OCI-LY1 (cell line): ENCODE measurements around the gene TRAPPC3L.

ENCODE experiments used
- EZH2 ChIP-seq: fragments of 200-600 bp; sonication (generic), shearing (Covaris generic); IDR thresholded peaks from 2 replicates; pipeline ENCODE4 v1.8.0; 2017; ENCODE audit warnings: borderline replicate concordance, mixed run types, mild to moderate bottlenecking, antibody characterized with exemption, low read length, moderate library complexity, mixed read lengths
- TF ChIP-seq, protein P1 (sequence below): fragments of 200-600 bp; sonication (generic), shearing (Covaris generic); IDR thresholded peaks from 2 replicates; pipeline ENCODE4 v1.5.1; 2017; ENCODE audit warnings: mild to moderate bottlenecking, antibody characterized with exemption, low read length, moderate library complexity, mixed read lengths

DNA sequence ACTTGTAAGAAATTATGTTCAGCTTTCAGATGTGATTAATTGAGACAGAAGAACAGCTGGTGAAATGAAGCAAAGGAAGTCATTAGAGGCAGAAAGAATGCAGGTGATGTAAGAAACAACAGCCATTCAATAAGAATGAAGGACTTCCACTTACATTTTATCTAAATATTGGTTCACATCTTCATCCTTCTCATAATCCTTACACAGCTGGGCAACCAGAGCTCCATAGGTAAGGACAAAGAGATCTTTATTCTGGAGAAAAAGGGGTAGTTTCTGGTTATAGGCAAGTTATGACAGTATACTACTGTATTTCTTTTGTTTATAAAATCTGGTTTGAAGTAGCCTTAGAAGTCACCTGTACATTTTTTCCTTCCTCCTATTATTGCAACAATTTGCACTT lies 2.3 kb downstream of the TRAPPC3L start:
- TF ChIP-seq, protein P1, sequence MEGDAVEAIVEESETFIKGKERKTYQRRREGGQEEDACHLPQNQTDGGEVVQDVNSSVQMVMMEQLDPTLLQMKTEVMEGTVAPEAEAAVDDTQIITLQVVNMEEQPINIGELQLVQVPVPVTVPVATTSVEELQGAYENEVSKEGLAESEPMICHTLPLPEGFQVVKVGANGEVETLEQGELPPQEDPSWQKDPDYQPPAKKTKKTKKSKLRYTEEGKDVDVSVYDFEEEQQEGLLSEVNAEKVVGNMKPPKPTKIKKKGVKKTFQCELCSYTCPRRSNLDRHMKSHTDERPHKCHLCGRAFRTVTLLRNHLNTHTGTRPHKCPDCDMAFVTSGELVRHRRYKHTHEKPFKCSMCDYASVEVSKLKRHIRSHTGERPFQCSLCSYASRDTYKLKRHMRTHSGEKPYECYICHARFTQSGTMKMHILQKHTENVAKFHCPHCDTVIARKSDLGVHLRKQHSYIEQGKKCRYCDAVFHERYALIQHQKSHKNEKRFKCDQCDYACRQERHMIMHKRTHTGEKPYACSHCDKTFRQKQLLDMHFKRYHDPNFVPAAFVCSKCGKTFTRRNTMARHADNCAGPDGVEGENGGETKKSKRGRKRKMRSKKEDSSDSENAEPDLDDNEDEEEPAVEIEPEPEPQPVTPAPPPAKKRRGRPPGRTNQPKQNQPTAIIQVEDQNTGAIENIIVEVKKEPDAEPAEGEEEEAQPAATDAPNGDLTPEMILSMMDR, result no peak
- TF ChIP-seq EZH2, result no peak
